GM12878 (cell line): ENCODE results near the gene ANGPTL2. TPM values are rescaled to one million over a fixed set of nuclear protein-coding genes. Genes with fewer than 3 reads are reported as not detected.
A peak's percentile ranks its signal among the peaks of the same experiment; 100 is the strongest.

ENCODE experiments used
- ATAC-seq: fragments of 200-7000 bp; cut with Tn5 transposase; 3 replicates; pipeline ENCODE4 v1.9.1; 2020; ENCODE audit warnings: mild to moderate bottlenecking, moderate library complexity
- BruUV-seq: library from RNA; stranded (reverse); fragments of 400-500 nt; replicated peaks from 2 replicates; lab custom pipeline; 2021; lab: Mats Ljungman, UMichigan
- CTCF ChIA-PET: fragments of 300-600 bp; sonication (Branson Sonifier 250); formaldehyde crosslinking; extraction: SDS; loops from one replicate; lab custom pipeline; 2021; ENCODE audit warnings: inconsistent platforms; lab: Yijun Ruan, JAX
- POLR2A ChIA-PET: fragments of 350-600 bp; formaldehyde crosslinking; extraction: SDS; loops from one replicate; lab custom pipeline; 2021; ENCODE audit warnings: inconsistent platforms; lab: Charles Lee
- RAD21 ChIA-PET: fragments of 300-600 bp; sonication (Branson Sonifier 250); formaldehyde crosslinking; loops from one replicate; lab custom pipeline; 2023; ENCODE audit warnings: antibody characterized with exemption; ENCODE audit not compliant: unreplicated experiment; lab: Charles Lee
- SMC1A ChIA-PET: fragments of 300-600 bp; sonication (Branson Sonifier 250); formaldehyde crosslinking; loops from one replicate; lab custom pipeline; 2023; ENCODE audit not compliant: unreplicated experiment, uncharacterized antibody; lab: Charles Lee
- DNase-seq: peaks from one replicate; pipeline ENCODE4 v3.0.0-alpha.2; 2011; ENCODE audit warnings: low read depth, low spot score
- FAIRE-seq: peaks from 3 replicates; lab custom pipeline; 2011; peaks lifted over from hg19 to GRCh38; lab: Jason Lieb, UNC
- H2AFZ ChIP-seq: 2 replicates; pipeline ENCODE4 v1.6.0; 2011; ENCODE audit warnings: low read depth, low read length, control low read depth; ENCODE audit not compliant: control insufficient read depth
- H3K27ac ChIP-seq: 2 replicates; pipeline ENCODE4 v1.5.1; 2011; ENCODE audit warnings: control low read depth; ENCODE audit not compliant: control insufficient read depth, insufficient read depth
- H3K27me3 ChIP-seq, 2 experiments: replicated peaks in 1 of 2; 2 replicates each; pipeline versions ENCODE4 v1.6.0 to v1.6.1; 2011; ENCODE audit warnings: low read length in 1 of 2; ENCODE audit not compliant: control insufficient read depth in 2 of 2, insufficient read depth in 2 of 2
- H3K36me3 ChIP-seq, 2 experiments: 2 replicates each; pipeline ENCODE4 v1.5.1; 2011; ENCODE audit warnings: low read length in 1 of 2; ENCODE audit not compliant: control insufficient read depth in 2 of 2, insufficient read depth in 2 of 2
- H3K4me1 ChIP-seq: 2 replicates; pipeline ENCODE4 v1.6.1; 2011; ENCODE audit warnings: mild to moderate bottlenecking, low read length, moderate library complexity, mixed read lengths; ENCODE audit not compliant: control insufficient read depth, insufficient read depth
- H3K4me2 ChIP-seq: 2 replicates; pipeline ENCODE4 v1.6.0; 2011; ENCODE audit warnings: control low read depth; ENCODE audit not compliant: control insufficient read depth, insufficient read depth
- H3K4me3 ChIP-seq: fragments of 200-600 bp; sonication (generic); 2 replicates; pipeline ENCODE4 v1.5.1; 2016
- H3K79me2 ChIP-seq: 2 replicates; pipeline ENCODE4 v1.6.0; 2011; ENCODE audit warnings: low read length; ENCODE audit not compliant: control insufficient read depth, insufficient read depth
- H3K9ac ChIP-seq: 2 replicates; pipeline ENCODE4 v1.8.0; 2011; ENCODE audit warnings: low read length, control low read depth, mixed read lengths; ENCODE audit not compliant: control insufficient read depth, insufficient read depth
- H3K9me3 ChIP-seq: replicated peaks from 3 replicates; pipeline ENCODE4 v1.5.1; 2011; ENCODE audit warnings: mild to moderate bottlenecking, low read length; ENCODE audit not compliant: control insufficient read depth, insufficient read depth
- H4K20me1 ChIP-seq: 2 replicates; pipeline ENCODE4 v1.6.0; 2011; ENCODE audit not compliant: control insufficient read depth, insufficient read depth
- ETV6 ChIP-seq, 2 experiments: fragments of 450-650 bp in 1 of 2; IDR thresholded peaks in 1 of 2; conservative IDR thresholded peaks in 1 of 2; 2 replicates each; pipeline ENCODE4 v1.6.1; 2014; ENCODE audit warnings: antibody characterized with exemption in 1 of 2, borderline replicate concordance in 1 of 2, low read depth in 1 of 2, mild to moderate bottlenecking in 1 of 2, moderate library complexity in 1 of 2
- KLF5 ChIP-seq: fragments of 450-650 bp; IDR thresholded peaks from 2 replicates; pipeline ENCODE4 v1.6.1; 2014; ENCODE audit warnings: mild to moderate bottlenecking; ENCODE audit not compliant: partially characterized antibody
- MAX ChIP-seq: IDR thresholded peaks from 2 replicates; pipeline ENCODE4 v1.6.1; 2012; ENCODE audit warnings: low read depth, low read length, improper control_type of control experiment
- MYB ChIP-seq: fragments of 150-350 bp; IDR thresholded peaks from 2 replicates; pipeline ENCODE4 v1.6.1; 2014; ENCODE audit warnings: mild to moderate bottlenecking, low read depth, low read length, borderline replicate concordance
- PRDM15 ChIP-seq: fragments of 450-650 bp; formaldehyde crosslinking; IDR thresholded peaks from 2 replicates; pipeline ENCODE4 v1.4.0; 2020; ENCODE audit warnings: mild to moderate bottlenecking, moderate library complexity
- REST ChIP-seq: IDR thresholded peaks from 2 replicates; pipeline ENCODE4 v1.6.1; 2012; ENCODE audit warnings: mild to moderate bottlenecking, low read depth, low read length
- SUZ12 ChIP-seq: fragments of 200-600 bp; sonication (generic); IDR thresholded peaks from one replicate; pipeline ENCODE4 v1.6.1; 2018; ENCODE audit warnings: antibody characterized with exemption, mild to moderate bottlenecking; ENCODE audit not compliant: unreplicated experiment
- ZBTB40 ChIP-seq: fragments of 450-650 bp; IDR thresholded peaks from 2 replicates; pipeline ENCODE4 v1.6.1; 2016; ENCODE audit warnings: mild to moderate bottlenecking, moderate library complexity, borderline replicate concordance
- WGBS: methylation state at CpG from one replicate; pipeline ENCODE4 v1.1.6; 2016; ENCODE audit warnings: low lambda C conversion rate; ENCODE audit not compliant: insufficient replicate concordance, insufficient coverage; ENCODE audit errors: missing lambda C conversion rate; 5-methylcytosine and 5-hydroxymethylcytosine counted together
- in situ Hi-C: fragments of 300-500 bp; cut with MboI; formaldehyde crosslinking; loops from 9 replicates; pipeline ENCODE4 v1.14.3; 2018; ENCODE audit warnings: mixed read lengths
- intact Hi-C: fragments of 100-400 bp; cut with micrococcal nuclease; formaldehyde crosslinking; loops from one replicate; pipeline ENCODE4 v1.14.2; 2022; ENCODE audit not compliant: unreplicated experiment
- polyA plus RNA-seq, 11 experiments: library from polyadenylated mRNA; depleted of rRNA in 4 of 11; unstranded in 6 of 11; stranded (reverse) in 5 of 11; fragments of >200 nt; fragmentation: Nextera tagmentation in 4 of 11; fragmentation: Illumina TruSeq in 1 of 11; extraction: Ambion mirVana in 4 of 11; extraction: Trizol in 1 of 11; gene quantifications; 1 replicate in 1 of 11; 2 replicates in 10 of 11; pipeline versions ENCODE4 v1.2.1 to v1.2.3, GENCODE V29; 2011 to 2016; ENCODE audit warnings: inconsistent platforms in 2 of 11, missing spikeins in 2 of 11, low read depth in 1 of 11
- total RNA-seq, 4 experiments: library from RNA; depleted of rRNA in 3 of 4; stranded (reverse); fragments of >200 nt in 3 of 4; fragmentation: Illumina TruSeq in 1 of 4; extraction: Trizol in 1 of 4; gene quantifications; 2 replicates each; pipeline versions ENCODE4 v1.2.1 to v1.2.3, GENCODE V29; 2013 to 2021

The ANGPTL2 gene
- total and polyA plus RNA-seq, 10 of the 15 experiments (the other 5 are each of a cell fraction or from before 2014, with no cell fraction given), result 0.13 to 2.6 (median 0.82) TPM; not detected in 1

GRCh38 chr9:127049044-127049443 lies 73.4 kb downstream of the ANGPTL2 start (continued):
- peak in 1 of 2 experiments; percentile 91; a peak in 2 of 4 replicates for TF ChIP-seq ETV6 (conservative IDR thresholded peaks at IDR 0.05 in 1 of 2, IDR thresholded peaks at IDR 0.05 in 1 of 2; ENCODE audit: borderline replicate concordance in 1 of 2, low read depth in 1 of 2)

GRCh38 chr9:127047971-127048370 lies 74.5 kb downstream of the ANGPTL2 start:
- no peak for FAIRE-seq
- H2AFZ ChIP-seq, result no peak overlapping the region
- H3K4me3 ChIP-seq, result no peak overlapping the region
- RAD21 ChIA-PET, result interaction anchor here (1.0 to 1.9 kb wide), 4 partner anchors 13 to 62 kb away, joined by 4 to 9 read pairs (median 7); no protein-coding TSS in a partner anchor
- in situ Hi-C loops, result no loop called here
- H3K79me2 ChIP-seq, result no peaks in the 10 kb centered on the region
- no peak overlapping the region for H3K4me2 ChIP-seq
- BruUV-seq, result no TSS peak
- H4K20me1 ChIP-seq, result 0 out of 2 replicates have a peak, but pooled peaks cover 2% of the 10 kb centered on the region
- CTCF ChIA-PET, result interaction anchor here (1.4 to 1.8 kb wide), 3 partner anchors 74 to 150 kb away, joined by 3 to 5 read pairs (median 3); no protein-coding TSS in a partner anchor
- intact Hi-C loops, result no loop called here
- no peak overlapping the region for H3K9ac ChIP-seq
- no peaks in the 10 kb centered on the region for H3K36me3 ChIP-seq
- SMC1A ChIA-PET, result interaction anchor here (1.1 to 1.6 kb wide), 6 partner anchors 15 to 122 kb away, joined by 3 to 11 read pairs (median 4); no protein-coding TSS in a partner anchor
- no peak for DNase-seq
- WGBS, result 95% methylated on average over 2 of the region's 3 CpGs
- H3K27me3 ChIP-seq, result no peaks in the 10 kb centered on the region
- POLR2A ChIA-PET, result no interaction called here
- ATAC-seq, result no peak
- H3K9me3 ChIP-seq, result no peaks in the 10 kb centered on the region
- H3K27ac ChIP-seq, result no peak overlapping the region
- peaks cover 12% of the 10 kb centered on the region for H3K4me1 ChIP-seq
- TF ChIP-seq KLF5 (no peak), SUZ12 (no peak), ZBTB40 (no peak), PRDM15 (CRISPR knock-in tag) (no peak), REST (no peak), MYB (no peak), MAX (no peak)
